AG09309 (cell line): ENCODE data around the gene DENND6A.
A peak's percentile ranks its signal among the peaks of the same experiment; 100 is the strongest.

Experiments used
- DNase-seq: peaks from one replicate; pipeline ENCODE4 v3.0.0-alpha.2; 2010; ENCODE audit warnings: low read depth
- H3K4me3 ChIP-seq: 2 replicates; pipeline ENCODE4 v1.5.1; 2011; ENCODE audit warnings: mild to moderate bottlenecking, low read depth, low read length, moderate library complexity; ENCODE audit not compliant: control insufficient read depth
- TF ChIP-seq, protein P1 (sequence below): IDR thresholded peaks from 2 replicates; pipeline ENCODE4 v1.5.1; 2011; ENCODE audit warnings: mild to moderate bottlenecking, low read depth, low read length, inconsistent platforms; ENCODE audit not compliant: insufficient read depth, control insufficient read depth; ENCODE audit errors: missing control alignments

The DENND6A gene

DNA sequence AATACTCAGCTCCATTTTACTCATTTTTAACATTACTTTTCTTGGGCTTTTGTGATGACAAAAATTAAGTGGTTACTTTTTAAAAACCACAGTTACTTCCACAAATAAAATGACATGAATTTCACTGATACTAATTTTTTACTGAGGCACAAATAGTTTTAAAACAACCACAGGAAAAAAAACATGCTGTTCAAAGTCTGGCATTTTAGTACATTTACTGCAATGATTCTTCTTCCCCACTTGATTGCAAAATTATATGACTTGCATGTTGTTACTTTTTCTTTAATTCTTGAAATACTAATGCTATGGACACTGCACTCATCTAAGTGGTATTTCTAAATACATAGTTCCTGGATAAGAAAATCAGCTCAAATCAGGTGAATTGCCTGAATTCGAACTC, 38.4 kb upstream of the DENND6A start:
- TF ChIP-seq, protein P1, sequence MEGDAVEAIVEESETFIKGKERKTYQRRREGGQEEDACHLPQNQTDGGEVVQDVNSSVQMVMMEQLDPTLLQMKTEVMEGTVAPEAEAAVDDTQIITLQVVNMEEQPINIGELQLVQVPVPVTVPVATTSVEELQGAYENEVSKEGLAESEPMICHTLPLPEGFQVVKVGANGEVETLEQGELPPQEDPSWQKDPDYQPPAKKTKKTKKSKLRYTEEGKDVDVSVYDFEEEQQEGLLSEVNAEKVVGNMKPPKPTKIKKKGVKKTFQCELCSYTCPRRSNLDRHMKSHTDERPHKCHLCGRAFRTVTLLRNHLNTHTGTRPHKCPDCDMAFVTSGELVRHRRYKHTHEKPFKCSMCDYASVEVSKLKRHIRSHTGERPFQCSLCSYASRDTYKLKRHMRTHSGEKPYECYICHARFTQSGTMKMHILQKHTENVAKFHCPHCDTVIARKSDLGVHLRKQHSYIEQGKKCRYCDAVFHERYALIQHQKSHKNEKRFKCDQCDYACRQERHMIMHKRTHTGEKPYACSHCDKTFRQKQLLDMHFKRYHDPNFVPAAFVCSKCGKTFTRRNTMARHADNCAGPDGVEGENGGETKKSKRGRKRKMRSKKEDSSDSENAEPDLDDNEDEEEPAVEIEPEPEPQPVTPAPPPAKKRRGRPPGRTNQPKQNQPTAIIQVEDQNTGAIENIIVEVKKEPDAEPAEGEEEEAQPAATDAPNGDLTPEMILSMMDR, result no peak
- H3K4me3 ChIP-seq, result no peak overlapping the region
- DNase-seq, result peak; percentile 13

- TF ChIP-seq, protein P1, result no peak
Measured at GRCh38 chr3:57730682-57731081, 37.8 kb upstream of the DENND6A start.

GRCh38 chr3:57729334-57730045, 36.6 kb upstream of the DENND6A start:
- H3K4me3 ChIP-seq, result no peak overlapping the region
- DNase-seq, result peak; percentile 20
- TF ChIP-seq, protein P1, result no peak

More at GRCh38 chr3:57730682-57731081, 37.8 kb upstream of the DENND6A start:
- DNase-seq, result no peak
- no peak overlapping the region for H3K4me3 ChIP-seq

- DNase-seq, result no peak
- TF ChIP-seq, protein P1, result no peak
- H3K4me3 ChIP-seq, result no peak overlapping the region
Measured at GRCh38 chr3:57727106-57727505, 34.2 kb upstream of the DENND6A start.

DNA sequence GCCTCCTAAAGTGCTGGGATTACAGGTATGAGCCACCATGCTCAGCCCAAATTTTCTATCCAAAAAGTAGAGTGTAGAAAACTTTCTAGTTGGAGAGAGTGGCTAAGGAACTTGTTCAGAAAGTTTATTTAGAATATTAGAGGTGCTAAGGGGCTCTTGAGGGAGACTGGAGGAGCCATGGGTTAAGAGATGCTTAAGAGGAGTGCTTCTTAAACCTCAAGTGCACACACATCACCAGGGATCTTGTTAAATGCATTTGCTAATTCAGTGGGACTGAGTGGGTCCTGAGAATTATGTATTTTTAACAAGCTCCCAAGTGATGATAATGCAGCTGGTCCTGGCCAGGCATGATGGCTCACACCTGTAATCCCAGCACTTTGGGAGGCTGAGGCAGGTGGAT, 33.5 kb upstream of the DENND6A start:
- DNase-seq, result no peak
- TF ChIP-seq, protein P1, result no peak
- H3K4me3 ChIP-seq, result no peak overlapping the region

GRCh38 chr3:57718118-57718517, 25.2 kb upstream of the DENND6A start:
- TF ChIP-seq, protein P1, result no peak
- DNase-seq, result no peak
- H3K4me3 ChIP-seq, result no peak overlapping the region
